Measurements from ENCODE around the gene GAB2. TPM values are rescaled to one million over a fixed set of nuclear protein-coding genes. Genes with fewer than 3 reads are reported as not detected.

Gene GAB2
- total RNA-seq, 1 experiment from 2014 or later = 10.0 TPM

DNA sequence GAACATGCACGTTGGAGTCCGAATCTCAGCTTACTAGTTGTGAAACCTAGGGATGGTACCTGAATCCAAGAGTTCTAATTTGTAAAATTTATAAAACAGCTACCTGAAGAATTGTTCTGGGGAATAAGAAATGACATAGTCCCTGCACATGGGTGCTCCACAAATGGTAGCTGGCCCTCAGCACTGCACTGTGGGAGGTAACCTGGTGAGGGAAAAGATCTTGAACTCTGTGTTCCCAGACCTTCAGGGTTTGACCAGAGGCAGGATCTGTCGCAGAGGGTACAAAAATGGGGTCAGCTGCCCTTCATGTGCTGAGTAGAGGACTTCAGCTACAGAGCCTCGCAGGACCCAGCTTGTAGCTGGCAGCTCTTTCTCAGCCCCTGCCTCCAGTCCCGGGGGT is 155.4 kb downstream of the GAB2 start:
- H3K36me3 ChIP-seq (ENCODE audit: control insufficient read depth, insufficient read depth, low read length) = no peaks in the 10 kb centered on the region
- no TSS peak for BruUV-seq (replicated peaks)
- H3K27me3 ChIP-seq (ENCODE audit: control insufficient read depth, insufficient read depth, low read length) = no peaks in the 10 kb centered on the region
- ATAC-seq = no peak
- POLR2A ChIA-PET = no interaction called here
- H3K27ac ChIP-seq (ENCODE audit: low read length) = no peak overlapping the region
- H3K4me1 ChIP-seq (ENCODE audit: control insufficient read depth, insufficient read depth, low read length) = no peaks in the 10 kb centered on the region
- in situ Hi-C loops (cut with HindIII; ENCODE audit: low pct_unique_long_range_greater_than_20kb, low sequenced_read_pairs) = no loop called here
- no peak for DNase-seq (ENCODE audit: low read depth, low spot score)
- no peaks in the 10 kb centered on the region for H3K9me3 ChIP-seq (ENCODE audit: control insufficient read depth, insufficient read depth, low read depth, low read length)
- TF ChIP-seq TCF7L2 (IDR thresholded peaks at IDR 0.05; ENCODE audit: low read depth, low read length) (no peak), POLR2AphosphoS5 (IDR thresholded peaks at IDR 0.05; ENCODE audit: low read depth, low read length) (no peak), CTCF (IDR thresholded peaks at IDR 0.05) (no peak), SIN3A (IDR thresholded peaks at IDR 0.05; ENCODE audit: borderline replicate concordance, insufficient read depth, low read depth, low read length) (no peak)
- CTCF ChIA-PET = no interaction called here
- intact Hi-C loops (cut with micrococcal nuclease; ENCODE audit: unreplicated experiment) = no loop called here
- no peak overlapping the region for H3K4me3 ChIP-seq (ENCODE audit: low read depth in 2 of 2, low read length in 2 of 2)

DNA sequence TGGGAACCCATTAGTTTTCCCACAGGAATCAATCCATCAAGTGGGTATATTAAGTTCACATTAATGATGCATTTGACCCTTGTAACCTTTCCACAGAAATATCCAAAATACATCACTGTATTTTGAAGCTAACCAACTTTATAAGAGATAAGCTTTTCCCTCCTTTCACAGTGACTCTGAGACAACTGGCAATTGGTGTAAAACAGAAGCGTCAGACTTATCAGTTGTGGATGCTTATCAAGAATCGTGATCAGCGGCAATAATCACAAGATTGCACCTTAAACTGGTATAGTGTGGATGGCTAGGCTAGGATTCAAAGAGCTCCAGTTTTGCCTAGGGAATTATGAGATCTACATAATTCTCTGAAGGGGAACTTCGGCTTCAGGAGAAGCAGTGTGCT is 155.8 kb downstream of the GAB2 start:
- no peaks in the 10 kb centered on the region for H3K36me3 ChIP-seq (ENCODE audit: control insufficient read depth, insufficient read depth, low read length)
- H3K27ac ChIP-seq (ENCODE audit: low read length) = no peak overlapping the region
- TF ChIP-seq REST (IDR thresholded peaks at IDR 0.05; ENCODE audit: insufficient read depth in 1 of 2, low read depth in 2 of 2, low read length in 1 of 2) = no peak
- no peak for TF ChIP-seq CTCF (IDR thresholded peaks at IDR 0.05)
- no peak for TF ChIP-seq TCF7L2 (IDR thresholded peaks at IDR 0.05; ENCODE audit: low read depth, low read length)
- no peak for TF ChIP-seq SIN3A (IDR thresholded peaks at IDR 0.05; ENCODE audit: borderline replicate concordance, insufficient read depth, low read depth, low read length)
- TF ChIP-seq POLR2AphosphoS5 (IDR thresholded peaks at IDR 0.05; ENCODE audit: low read depth, low read length) = no peak
- ATAC-seq (no peak), DNase-seq (ENCODE audit: low read depth, low spot score) (no peak)
- no TSS peak for BruUV-seq (replicated peaks)
- in situ Hi-C loops (cut with HindIII; ENCODE audit: low pct_unique_long_range_greater_than_20kb, low sequenced_read_pairs) (no loop called here), intact Hi-C loops (cut with micrococcal nuclease; ENCODE audit: unreplicated experiment) (no loop called here)
- CTCF ChIA-PET = no interaction called here
- no peaks in the 10 kb centered on the region for H3K27me3 ChIP-seq (ENCODE audit: control insufficient read depth, insufficient read depth, low read length)
- H3K4me3 ChIP-seq (ENCODE audit: low read depth in 2 of 2, low read length in 2 of 2) = no peak overlapping the region
- no peaks in the 10 kb centered on the region for H3K9me3 ChIP-seq (ENCODE audit: control insufficient read depth, insufficient read depth, low read depth, low read length)
- no peaks in the 10 kb centered on the region for H3K4me1 ChIP-seq (ENCODE audit: control insufficient read depth, insufficient read depth, low read length)
- POLR2A ChIA-PET = no interaction called here
